Upper lobe of left lung (tissue), 6 donors: ENCODE results near the gene ZNF576. TPM values are rescaled to one million over a fixed set of nuclear protein-coding genes. Genes with fewer than 3 reads are reported as not detected.

ENCODE experiments used
- ATAC-seq, 2 donors: fragments of 200-7000 bp; cut with Tn5 transposase; one replicate each; pipeline ENCODE4 v1.9.1; 2022; ENCODE audit warnings: mild to moderate bottlenecking in 2 of 2, moderate library complexity in 2 of 2; ENCODE audit not compliant: low FRiP score in 2 of 2
- DNase-seq, 2 donors: peaks; one replicate each; pipeline ENCODE4 v3.0.0-alpha.2; 2019 to 2020
- H3K27ac ChIP-seq, 4 donors: fragments of 200-600 bp; sonication (generic); one replicate each; pipeline ENCODE4 v1.5.1; 2016 to 2019
- H3K27me3 ChIP-seq, 4 donors: fragments of 200-600 bp; sonication (generic); one replicate each; pipeline ENCODE4 v1.5.1; 2017 to 2019
- H3K36me3 ChIP-seq, 4 donors: fragments of 200-600 bp; sonication (generic); one replicate each; pipeline ENCODE4 v1.5.1; 2016 to 2019
- H3K4me1 ChIP-seq, 4 donors: fragments of 200-600 bp; sonication (generic); one replicate each; pipeline ENCODE4 v1.5.1; 2018 to 2019
- H3K4me3 ChIP-seq, 4 donors: fragments of 200-600 bp; sonication (generic); one replicate each; pipeline ENCODE4 v1.5.1; 2017 to 2019; ENCODE audit warnings: mild to moderate bottlenecking in 2 of 4, moderate library complexity in 1 of 4
- H3K9me3 ChIP-seq, 4 donors: fragments of 200-600 bp; sonication (generic); one replicate each; pipeline ENCODE4 v1.5.1; 2018 to 2019
- EP300 ChIP-seq, 4 donors: sonication (generic); formaldehyde crosslinking; IDR thresholded peaks; one replicate each; pipeline ENCODE4 v1.5.1; 2017; ENCODE audit warnings: antibody characterized with exemption in 4 of 4, control low read depth in 2 of 4
- POLR2A ChIP-seq, 4 donors: fragments of 450-650 bp; IDR thresholded peaks; one replicate each; pipeline ENCODE4 v1.5.1; 2016 to 2017; ENCODE audit warnings: antibody characterized with exemption in 4 of 4, mild to moderate bottlenecking in 2 of 4
- POLR2AphosphoS5 ChIP-seq, 2 donors: sonication (generic); formaldehyde crosslinking; IDR thresholded peaks; one replicate each; pipeline ENCODE4 v1.5.1; 2017; ENCODE audit warnings: antibody characterized with exemption in 2 of 2
- WGBS, 2 donors: methylation state at CpG; one replicate each; pipeline ENCODE4 v1.1.5; 2017 to 2018; 5-methylcytosine and 5-hydroxymethylcytosine counted together
- total RNA-seq, 6 donors: library from RNA; depleted of rRNA in 4 of 6; stranded (reverse); fragments of >200 nt in 4 of 6; gene quantifications; one replicate each; pipeline versions ENCODE4 v1.1.0 to v1.2.1, GENCODE V29; 2016 to 2021
- TF ChIP-seq, protein P1 (sequence below), 6 experiments: fragments of 450-650 bp in 4 of 6; fragments of 200-600 bp in 2 of 6; sonication (generic) in 2 of 6; IDR thresholded peaks; one replicate each; pipeline ENCODE4 v1.5.1; 2016 to 2019; ENCODE audit warnings: antibody characterized with exemption in 6 of 6
- donor health status: DM: no; HTN: no; CAD: no; lungs with moderate emphysema.
- donor health status: DM: no; HTN: yes; CAD: no; lungs with severe emphysema.

Gene ZNF576
- total RNA-seq, 6 donors from 2014 or later = 3.1 to 15.6 (median 7.8) TPM

- Histone ChIP-seq H3K27ac (no peak overlapping the region), H3K4me3 (no peak overlapping the region), H3K36me3 (peaks cover 14 to 68% (median 37%) of the 10 kb centered on the region in 4 donors), H3K4me1 (no peaks in the 10 kb centered on the region), H3K9me3 (no peaks in the 10 kb centered on the region), H3K27me3 (no peaks in the 10 kb centered on the region)
- WGBS, 2 donors = 63 to 100% methylated on average over 1 to 3 of the region's 3 CpGs
- DNase-seq (no peak), ATAC-seq (no peak)
- TF ChIP-seq POLR2AphosphoS5 (IDR thresholded peaks at IDR 0.05) (no peak), POLR2A (IDR thresholded peaks at IDR 0.05) (no peak), EP300 (IDR thresholded peaks at IDR 0.05) (no peak)
- TF ChIP-seq, protein P1, sequence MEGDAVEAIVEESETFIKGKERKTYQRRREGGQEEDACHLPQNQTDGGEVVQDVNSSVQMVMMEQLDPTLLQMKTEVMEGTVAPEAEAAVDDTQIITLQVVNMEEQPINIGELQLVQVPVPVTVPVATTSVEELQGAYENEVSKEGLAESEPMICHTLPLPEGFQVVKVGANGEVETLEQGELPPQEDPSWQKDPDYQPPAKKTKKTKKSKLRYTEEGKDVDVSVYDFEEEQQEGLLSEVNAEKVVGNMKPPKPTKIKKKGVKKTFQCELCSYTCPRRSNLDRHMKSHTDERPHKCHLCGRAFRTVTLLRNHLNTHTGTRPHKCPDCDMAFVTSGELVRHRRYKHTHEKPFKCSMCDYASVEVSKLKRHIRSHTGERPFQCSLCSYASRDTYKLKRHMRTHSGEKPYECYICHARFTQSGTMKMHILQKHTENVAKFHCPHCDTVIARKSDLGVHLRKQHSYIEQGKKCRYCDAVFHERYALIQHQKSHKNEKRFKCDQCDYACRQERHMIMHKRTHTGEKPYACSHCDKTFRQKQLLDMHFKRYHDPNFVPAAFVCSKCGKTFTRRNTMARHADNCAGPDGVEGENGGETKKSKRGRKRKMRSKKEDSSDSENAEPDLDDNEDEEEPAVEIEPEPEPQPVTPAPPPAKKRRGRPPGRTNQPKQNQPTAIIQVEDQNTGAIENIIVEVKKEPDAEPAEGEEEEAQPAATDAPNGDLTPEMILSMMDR (IDR thresholded peaks at IDR 0.05) = no peak
Observed at GRCh38 chr19:43552616-43553015, 43.8 kb upstream of the ZNF576 start.

GRCh38 chr19:43553656-43554055, 42.7 kb upstream of the ZNF576 start:
- no peaks in the 10 kb centered on the region for H3K9me3 ChIP-seq
- H3K36me3 ChIP-seq = peaks cover 14 to 75% (median 37%) of the 10 kb centered on the region in 4 donors
- no peaks in the 10 kb centered on the region for H3K27me3 ChIP-seq
- peaks cover 0 to 6% (median 0%) of the 10 kb centered on the region in 4 donors for H3K4me1 ChIP-seq
- no peak for DNase-seq
- WGBS, 2 donors = 64% methylated on average over 4 of the region's 4 CpGs; no CpG with 5 or more reads in 1 of the 2 donors
- no peak for ATAC-seq
- no peak overlapping the region for H3K4me3 ChIP-seq
- no peak overlapping the region for H3K27ac ChIP-seq
- TF ChIP-seq POLR2A (IDR thresholded peaks at IDR 0.05) = no peak
- no peak for TF ChIP-seq EP300 (IDR thresholded peaks at IDR 0.05)
- no peak for TF ChIP-seq POLR2AphosphoS5 (IDR thresholded peaks at IDR 0.05)
- TF ChIP-seq, protein P1 (IDR thresholded peaks at IDR 0.05) = no peak

DNA sequence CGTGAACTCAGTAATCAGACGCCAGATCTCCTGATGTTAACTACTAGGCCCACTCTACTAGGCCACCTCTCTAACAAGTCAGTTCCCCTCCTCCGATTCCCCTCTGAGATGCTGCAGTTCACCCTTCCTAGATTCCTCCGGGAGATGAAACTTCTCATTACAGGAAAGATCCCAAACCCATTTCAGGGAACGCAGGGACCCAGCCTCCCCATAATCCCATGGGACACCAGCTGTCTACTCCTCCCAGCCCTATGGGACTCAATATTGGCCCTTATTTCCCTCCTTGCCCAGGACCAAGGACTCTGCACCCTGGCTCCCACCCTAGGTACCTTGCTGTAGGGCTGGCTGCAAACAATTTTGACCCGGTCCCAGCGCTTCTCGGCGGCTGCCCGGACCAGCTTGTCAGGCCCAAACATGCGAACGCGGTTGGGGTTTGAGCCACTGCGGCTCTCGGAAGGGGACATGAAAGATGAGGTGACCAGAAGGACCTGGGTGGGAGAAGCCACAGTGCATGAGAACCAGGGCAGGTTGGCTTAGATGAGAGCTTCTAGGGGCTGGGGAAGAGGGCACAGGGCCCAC, 42.0 kb upstream of the ZNF576 start:
- no peak overlapping the region for H3K4me3 ChIP-seq
- H3K4me1 ChIP-seq = peaks cover 0 to 6% (median 0%) of the 10 kb centered on the region in 4 donors
- 95 to 98% methylated on average over 8 to 14 of the region's 15 CpGs for WGBS, 2 donors
- no peaks in the 10 kb centered on the region for H3K27me3 ChIP-seq
- DNase-seq (peak in 1 of 2 donors; percentile 47), ATAC-seq (no peak)
- no peaks in the 10 kb centered on the region for H3K9me3 ChIP-seq
- peaks cover 14 to 68% (median 37%) of the 10 kb centered on the region in 4 donors for H3K36me3 ChIP-seq
- no peak overlapping the region for H3K27ac ChIP-seq
- TF ChIP-seq POLR2AphosphoS5 (IDR thresholded peaks at IDR 0.05) = no peak
- no peak for TF ChIP-seq EP300 (IDR thresholded peaks at IDR 0.05)
- TF ChIP-seq POLR2A (IDR thresholded peaks at IDR 0.05) = no peak
- TF ChIP-seq, protein P1 (IDR thresholded peaks at IDR 0.05) = no peak

DNA sequence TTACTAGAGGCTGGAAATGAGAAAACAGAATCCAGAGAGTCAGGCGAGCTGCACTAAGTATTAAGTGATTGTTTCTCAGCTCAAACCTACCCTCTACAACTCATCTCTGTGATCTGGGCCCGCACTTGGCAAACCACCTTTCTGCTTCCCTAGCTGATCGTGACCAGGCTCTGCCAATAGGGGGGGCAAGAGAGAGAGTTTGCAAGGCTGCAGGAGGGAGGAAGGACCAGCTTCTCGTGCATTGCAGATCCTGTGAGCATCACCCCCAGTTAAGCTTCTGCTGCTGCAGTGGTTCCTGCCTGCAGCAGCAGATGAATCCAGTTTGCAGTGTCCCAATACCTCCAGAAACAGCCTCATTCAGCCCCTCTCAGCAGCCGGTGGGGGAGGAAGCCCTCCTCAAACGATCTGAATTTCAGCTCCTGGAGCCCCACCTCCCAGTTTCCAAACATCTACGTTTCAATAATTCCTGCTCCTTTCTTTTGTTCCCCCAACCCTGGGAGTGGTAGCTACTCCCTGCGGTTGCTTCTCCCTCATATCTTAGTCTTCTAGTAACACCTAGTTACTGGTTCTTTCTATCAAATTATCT, 41.1 kb upstream of the ZNF576 start:
- WGBS, 2 donors = 37 to 39% methylated on average over 8 of the region's 8 CpGs
- TF ChIP-seq, protein P1 (IDR thresholded peaks at IDR 0.05) = peak; percentile 49 to 74 (median 68)
- TF ChIP-seq POLR2A (IDR thresholded peaks at IDR 0.05) = no peak
- DNase-seq = peak in 1 of 2 donors; percentile 53
- peak; percentile 70 to 80 for ATAC-seq
- Histone ChIP-seq H3K4me3 (no peak overlapping the region), H3K27me3 (no peaks in the 10 kb centered on the region), H3K9me3 (no peaks in the 10 kb centered on the region), H3K4me1 (peaks cover 0 to 6% (median 0%) of the 10 kb centered on the region in 4 donors), H3K27ac (no peak overlapping the region), H3K36me3 (peaks cover 14 to 62% (median 38%) of the 10 kb centered on the region in 4 donors)
